Cardiac fibroblast (primary cell): ENCODE measurements around the gene POLA1.

Source experiments
- DNase-seq, 2 donors: peaks; one replicate each; pipeline versions ENCODE4 v3.0.0 to v3.0.0-alpha.2; 2010; ENCODE audit warnings: low read depth in 2 of 2
- H3K4me3 ChIP-seq, 2 donors: replicated peaks in 1 of 2; 1 replicate in 1 of 2; 2 replicates in 1 of 2; pipeline ENCODE4 v1.5.1; 2011; ENCODE audit warnings: low read depth in 2 of 2, low read length in 2 of 2, mild to moderate bottlenecking in 2 of 2, moderate library complexity in 1 of 2
- TF ChIP-seq, protein P1 (sequence below): IDR thresholded peaks from one replicate; pipeline ENCODE4 v1.5.1; 2011; ENCODE audit warnings: low read depth, mild to moderate bottlenecking, low read length, inconsistent platforms

Gene POLA1

DNA sequence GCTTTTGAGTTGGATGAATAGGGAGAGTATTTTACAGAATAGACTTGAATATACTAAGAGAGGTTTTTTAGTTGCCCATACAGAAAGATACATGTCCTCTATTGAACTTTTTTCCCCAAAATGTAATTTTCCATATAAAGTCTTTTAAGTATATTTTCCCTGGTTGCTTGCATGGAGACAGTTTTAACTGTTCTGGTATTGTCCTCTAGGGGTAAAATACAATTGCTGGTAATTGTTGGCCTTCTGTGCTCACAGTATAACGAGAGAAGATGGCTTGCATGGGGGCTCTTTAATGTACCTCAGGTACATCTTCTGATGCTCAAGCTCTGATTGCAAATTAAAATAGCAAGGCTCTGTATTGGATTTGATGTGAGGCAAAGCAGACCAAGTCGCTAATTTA is 186.0 kb downstream of the POLA1 start:
- DNase-seq = no peak
- no peak overlapping the region for H3K4me3 ChIP-seq
- TF ChIP-seq, protein P1, sequence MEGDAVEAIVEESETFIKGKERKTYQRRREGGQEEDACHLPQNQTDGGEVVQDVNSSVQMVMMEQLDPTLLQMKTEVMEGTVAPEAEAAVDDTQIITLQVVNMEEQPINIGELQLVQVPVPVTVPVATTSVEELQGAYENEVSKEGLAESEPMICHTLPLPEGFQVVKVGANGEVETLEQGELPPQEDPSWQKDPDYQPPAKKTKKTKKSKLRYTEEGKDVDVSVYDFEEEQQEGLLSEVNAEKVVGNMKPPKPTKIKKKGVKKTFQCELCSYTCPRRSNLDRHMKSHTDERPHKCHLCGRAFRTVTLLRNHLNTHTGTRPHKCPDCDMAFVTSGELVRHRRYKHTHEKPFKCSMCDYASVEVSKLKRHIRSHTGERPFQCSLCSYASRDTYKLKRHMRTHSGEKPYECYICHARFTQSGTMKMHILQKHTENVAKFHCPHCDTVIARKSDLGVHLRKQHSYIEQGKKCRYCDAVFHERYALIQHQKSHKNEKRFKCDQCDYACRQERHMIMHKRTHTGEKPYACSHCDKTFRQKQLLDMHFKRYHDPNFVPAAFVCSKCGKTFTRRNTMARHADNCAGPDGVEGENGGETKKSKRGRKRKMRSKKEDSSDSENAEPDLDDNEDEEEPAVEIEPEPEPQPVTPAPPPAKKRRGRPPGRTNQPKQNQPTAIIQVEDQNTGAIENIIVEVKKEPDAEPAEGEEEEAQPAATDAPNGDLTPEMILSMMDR = no peak

DNA sequence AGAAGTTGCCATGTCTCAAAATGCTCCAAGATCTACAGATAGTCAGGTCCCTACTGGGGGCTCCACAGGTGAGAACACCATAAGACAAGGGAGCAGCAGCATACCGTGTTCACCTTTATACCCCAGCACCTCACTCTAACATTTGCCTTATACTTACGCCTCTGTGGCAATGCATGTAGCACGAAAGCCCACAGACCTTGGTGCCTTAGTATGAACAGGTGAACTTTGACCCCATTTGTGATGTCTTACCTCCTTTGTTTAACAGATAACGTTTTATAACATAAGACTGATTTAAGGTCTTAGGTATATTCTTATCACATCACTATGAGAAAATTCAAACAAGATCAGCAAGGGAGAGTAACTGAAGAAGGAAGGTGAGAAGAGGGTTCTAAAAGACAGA is 193.2 kb downstream of the POLA1 start:
- no peak overlapping the region for H3K4me3 ChIP-seq
- TF ChIP-seq, protein P1 = no peak
- DNase-seq = no peak

DNA sequence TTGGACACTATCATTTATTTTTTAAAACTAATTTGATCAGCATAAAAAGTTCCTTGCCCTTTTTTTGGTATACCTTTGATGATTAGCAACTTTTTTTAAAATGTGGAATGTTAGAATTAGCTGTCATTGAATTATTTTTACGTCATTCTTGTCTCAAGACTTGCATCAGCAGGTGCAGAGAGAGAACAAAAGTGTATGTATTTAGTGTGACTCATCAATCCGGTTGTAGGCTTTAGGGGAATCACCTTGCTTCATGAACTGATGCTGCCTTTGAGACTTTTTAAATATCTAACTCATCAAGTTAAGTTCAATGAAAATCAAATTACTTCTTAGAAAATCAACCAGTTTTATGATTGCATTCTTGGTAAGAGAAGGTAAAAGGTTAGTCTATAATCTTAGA is 197.0 kb downstream of the POLA1 start:
- no peak for DNase-seq
- TF ChIP-seq, protein P1 = no peak
- H3K4me3 ChIP-seq = no peak overlapping the region

DNA sequence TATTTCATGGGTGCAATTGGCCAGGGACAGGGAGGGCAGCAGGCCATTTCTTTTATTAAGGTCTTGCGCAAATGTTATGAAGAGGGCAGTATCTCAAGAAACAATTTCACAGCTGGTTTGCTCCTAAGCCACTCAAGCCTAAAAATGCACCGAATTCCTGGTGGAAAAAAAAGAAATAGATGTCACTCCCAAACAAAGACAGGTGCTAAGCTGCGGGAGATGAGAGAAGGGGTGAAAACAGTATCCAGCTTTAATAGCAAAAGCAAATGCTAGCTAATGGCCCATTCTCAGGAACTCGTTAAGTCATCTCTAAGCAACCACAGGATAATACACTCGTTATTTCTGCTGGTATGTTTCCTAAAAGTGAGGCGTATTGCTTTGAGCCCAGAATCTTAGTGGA is 205.7 kb downstream of the POLA1 start:
- H3K4me3 ChIP-seq = no peak overlapping the region
- TF ChIP-seq, protein P1 = no peak
- DNase-seq = peak in 1 of 2 donors; percentile 1

DNA sequence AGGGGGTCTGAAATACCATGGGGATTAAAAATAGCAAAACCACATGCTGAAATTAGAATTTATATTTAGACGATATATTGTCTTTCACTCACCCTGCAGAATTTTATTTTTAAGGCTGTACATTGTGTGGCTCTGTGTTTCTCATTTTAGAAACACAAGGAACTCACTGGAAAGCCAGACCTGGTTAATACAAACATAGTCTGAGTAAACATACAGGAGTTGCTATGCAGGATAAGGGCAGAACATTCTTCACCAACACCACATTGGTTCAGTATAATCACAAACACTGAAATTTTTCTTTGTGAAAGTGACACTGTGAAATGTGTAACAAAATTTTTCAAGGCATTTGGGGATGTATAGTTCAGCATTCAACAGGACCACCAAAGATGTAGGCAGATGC is 206.5 kb downstream of the POLA1 start:
- no peak for DNase-seq
- H3K4me3 ChIP-seq = no peak overlapping the region
- TF ChIP-seq, protein P1 = no peak

DNA sequence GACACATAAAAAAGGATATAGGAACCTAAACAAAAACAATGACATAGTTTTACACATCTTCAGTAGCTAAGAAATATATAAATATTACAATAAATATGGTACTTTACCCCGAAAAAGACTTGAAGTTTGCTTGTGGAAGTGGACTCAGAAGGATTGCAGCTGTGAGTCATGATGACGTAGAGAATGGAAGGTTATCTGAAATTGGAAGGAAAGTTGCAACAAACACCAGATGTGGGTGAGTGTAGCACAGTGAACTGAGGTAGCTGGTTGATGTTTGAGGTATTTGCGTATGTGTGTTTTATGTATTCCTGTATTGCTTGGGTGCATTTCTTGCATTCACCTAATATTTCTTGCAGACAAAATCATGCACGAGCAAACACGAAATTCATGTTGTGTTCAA is 209.1 kb downstream of the POLA1 start:
- DNase-seq = peak; percentile 78 to 79
- TF ChIP-seq, protein P1 = no peak

DNA sequence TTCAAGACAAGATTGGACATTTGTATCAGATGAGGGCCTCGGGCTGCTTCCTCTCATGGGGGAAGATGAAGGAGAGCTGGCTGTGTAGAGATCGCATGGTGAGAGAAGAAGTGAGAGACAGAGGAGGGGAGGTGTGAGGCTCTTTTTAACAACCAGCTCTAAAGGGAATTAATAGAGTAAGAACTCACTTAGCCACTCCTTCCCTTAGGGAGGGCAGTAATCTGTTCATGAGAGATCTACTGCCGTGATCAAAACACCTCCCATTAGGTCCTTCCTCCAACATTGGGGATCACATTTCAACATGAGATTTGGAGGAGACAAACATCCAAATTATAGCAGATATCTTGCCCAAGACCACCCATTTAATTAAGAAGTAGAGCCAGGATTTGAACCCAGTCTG is 225.0 kb downstream of the POLA1 start:
- H3K4me3 ChIP-seq = no peak overlapping the region
- TF ChIP-seq, protein P1 = no peak
- DNase-seq = no peak

More for the DNA sequence above, 209.1 kb downstream of the POLA1 start:
- no peak overlapping the region for H3K4me3 ChIP-seq
